Mesendoderm (in vitro differentiated cells): ENCODE measurements around the gene FAM83F. TPM values are rescaled to one million over a fixed set of nuclear protein-coding genes. Genes with fewer than 3 reads are reported as not detected.
A peak's percentile ranks its signal among the peaks of the same experiment; 100 is the strongest.

Experiments used
- DNase-seq: peaks from one replicate; pipeline ENCODE4 v3.0.0; 2013
- H2AK5ac ChIP-seq: 2 replicates; pipeline ENCODE4 v1.6.1; 2013; ENCODE audit warnings: low read length, inconsistent platforms
- H2BK120ac ChIP-seq: 2 replicates; pipeline ENCODE4 v1.6.1; 2013; ENCODE audit warnings: low read depth, mild to moderate bottlenecking, low read length, moderate library complexity, mixed read lengths
- H2BK15ac ChIP-seq: replicated peaks from 2 replicates; pipeline ENCODE4 v1.6.1; 2013; ENCODE audit warnings: low read depth, mild to moderate bottlenecking, moderate library complexity
- H2BK5ac ChIP-seq: 2 replicates; pipeline ENCODE4 v1.6.1; 2013; ENCODE audit warnings: low read length, inconsistent platforms
- H3K18ac ChIP-seq: 2 replicates; pipeline ENCODE4 v1.6.1; 2013; ENCODE audit warnings: mild to moderate bottlenecking, low read length, mixed read lengths
- H3K23ac ChIP-seq: one replicate; pipeline ENCODE4 v1.6.1; 2013; ENCODE audit warnings: low read length
- H3K27ac ChIP-seq: 2 replicates; pipeline ENCODE4 v1.5.1; 2013; ENCODE audit warnings: low read depth, mild to moderate bottlenecking, inconsistent platforms, low read length, moderate library complexity
- H3K27me3 ChIP-seq: 2 replicates; pipeline ENCODE4 v1.6.1; 2013; ENCODE audit warnings: low read length, control low read depth, mild to moderate bottlenecking, inconsistent platforms; ENCODE audit not compliant: insufficient read depth, poor library complexity
- H3K36me3 ChIP-seq: 2 replicates; pipeline ENCODE4 v1.6.1; 2013; ENCODE audit warnings: low read length, inconsistent platforms; ENCODE audit not compliant: control insufficient read depth, insufficient read depth
- H3K4ac ChIP-seq: one replicate; pipeline ENCODE4 v1.6.1; 2013; ENCODE audit warnings: low read depth, mild to moderate bottlenecking, low read length, moderate library complexity
- H3K4me1 ChIP-seq: 2 replicates; pipeline ENCODE4 v1.6.1; 2013; ENCODE audit warnings: low read depth, low read length, inconsistent platforms; ENCODE audit not compliant: control insufficient read depth
- H3K4me2 ChIP-seq: 2 replicates; pipeline ENCODE4 v1.6.1; 2013; ENCODE audit warnings: low read length
- H3K4me3 ChIP-seq: 2 replicates; pipeline ENCODE4 v1.5.1; 2013; ENCODE audit warnings: mild to moderate bottlenecking, low read length
- H3K56ac ChIP-seq: one replicate; pipeline ENCODE4 v1.6.1; 2013; ENCODE audit warnings: low read length
- H3K79me1 ChIP-seq: 2 replicates; pipeline ENCODE4 v1.6.1; 2013; ENCODE audit warnings: low read length, inconsistent platforms
- H3K79me2 ChIP-seq: 2 replicates; pipeline ENCODE4 v1.6.1; 2013; ENCODE audit warnings: mild to moderate bottlenecking, low read length; ENCODE audit not compliant: control insufficient read depth, insufficient read depth
- H3K9ac ChIP-seq: 2 replicates; pipeline ENCODE4 v1.6.1; 2013; ENCODE audit warnings: low read length, inconsistent platforms
- H4K5ac ChIP-seq: one replicate; pipeline ENCODE4 v1.6.1; 2013; ENCODE audit warnings: low read length
- H4K8ac ChIP-seq: one replicate; pipeline ENCODE4 v1.6.1; 2013; ENCODE audit warnings: low read depth, mild to moderate bottlenecking, control low read depth, low read length, moderate library complexity
- whole genome bisulfite sequencing: extraction: QIAGEN DNeasy Blood & Tissue Kit; methylation state at CpG from one replicate; pipeline ENCODE4 v1.1.7; 2013; ENCODE audit warnings: low lambda C conversion rate, missing lambda C conversion rate; ENCODE audit not compliant: insufficient coverage; ENCODE audit errors: extremely low coverage; 5-methylcytosine and 5-hydroxymethylcytosine counted together
- polyA plus RNA-seq, 2 experiments: library from polyadenylated mRNA; stranded (reverse); fragments of 200-250 nt; gene quantifications; one replicate each; pipeline ENCODE4 v1.2.3, GENCODE V29; 2013

The FAM83F gene
- 8.8 TPM for polyA plus RNA-seq (2013, experiment 1 of 2)
- 8.1 TPM for polyA plus RNA-seq (2013, experiment 2 of 2)

DNA sequence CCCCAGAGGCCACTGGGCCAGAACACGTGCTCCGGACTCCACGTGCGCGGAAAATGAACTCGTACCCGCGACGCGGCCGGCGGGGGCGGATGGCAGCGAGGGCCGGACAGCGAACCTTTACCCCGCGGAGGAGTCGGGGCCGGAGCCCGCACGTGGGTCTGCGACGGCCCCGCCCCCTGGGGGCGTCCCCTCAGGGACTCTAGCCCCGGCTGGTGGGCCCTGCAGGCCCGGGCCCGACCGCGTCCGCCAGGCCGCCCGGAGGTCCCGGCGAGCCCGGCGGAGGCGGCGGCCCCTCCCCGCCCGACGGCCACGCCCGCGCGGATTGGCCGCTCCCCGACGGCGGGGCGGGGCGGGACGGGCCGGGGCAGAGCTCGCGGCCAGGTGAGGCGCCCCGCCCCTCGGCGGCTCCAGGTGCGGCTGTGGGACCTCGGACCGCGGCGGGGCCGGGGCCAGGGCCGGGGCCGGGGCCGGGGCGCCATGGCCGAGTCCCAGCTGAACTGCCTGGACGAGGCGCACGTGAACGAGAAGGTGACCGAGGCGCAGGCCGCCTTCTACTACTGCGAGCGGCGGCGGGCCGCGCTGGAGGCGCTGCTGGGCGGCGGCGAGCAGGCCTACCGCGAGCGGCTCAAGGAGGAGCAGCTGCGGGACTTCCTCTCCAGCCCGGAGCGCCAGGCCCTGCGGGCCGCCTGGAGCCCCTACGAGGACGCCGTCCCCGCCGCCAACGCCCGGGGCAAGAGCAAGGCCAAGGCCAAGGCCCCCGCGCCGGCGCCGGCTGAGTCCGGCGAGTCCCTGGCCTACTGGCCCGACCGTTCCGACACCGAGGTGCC lies at the start of gene FAM83F:
Gene FAM83F, plus strand, starts transcription at position 389 of the 827 bp plus-strand sequence. Its CDS starts 89 bp downstream, at position 478.
- DNase-seq, result peak; percentile 79
- Histone ChIP-seq H2BK15ac (no peak within 1 kb of the TSS), H3K18ac (peak within 1 kb of the TSS; percentile 93), H3K56ac (peak within 1 kb of the TSS; percentile 92), H3K4ac (peak within 1 kb of the TSS; percentile 75), H3K9ac (peak within 1 kb of the TSS; percentile 86), H2BK120ac (no peak within 1 kb of the TSS), H2AK5ac (no peak within 1 kb of the TSS), H3K79me2 (peaks cover 16% of the 10 kb centered on the region), H3K27me3 (no peaks in the 10 kb centered on the region), H3K4me1 (peaks cover 27% of the 10 kb centered on the region), H4K8ac (no peak within 1 kb of the TSS), H3K36me3 (no peaks in the 10 kb centered on the region), H3K23ac (peak within 1 kb of the TSS; percentile 74), H3K27ac (no peak within 1 kb of the TSS), H3K79me1 (peaks cover 15% of the 10 kb centered on the region), H3K4me2 (peak within 1 kb of the TSS; percentile 79), H2BK5ac (no peak within 1 kb of the TSS), H4K5ac (no peak within 1 kb of the TSS), H3K4me3 (peak within 1 kb of the TSS; percentile 59)
- no CpG with 5 or more reads among the region's 115 CpGs for WGBS

DNA sequence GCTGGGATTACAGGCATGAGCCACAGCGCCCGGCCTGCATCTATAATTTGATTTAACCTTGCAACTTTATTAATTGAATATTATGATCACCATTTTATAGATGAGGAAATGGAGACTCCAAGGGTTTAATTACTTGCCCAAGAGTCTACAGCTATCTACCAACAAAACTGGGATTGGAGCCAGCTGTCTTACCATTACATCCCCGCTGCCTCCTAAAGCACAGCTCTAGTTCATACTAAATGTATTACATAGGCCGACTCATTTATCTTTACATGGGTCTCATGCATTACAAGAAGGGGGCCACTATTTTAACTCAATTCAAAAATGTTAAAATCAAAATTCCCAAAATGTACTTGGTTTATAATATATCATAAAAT lies 48.6 kb upstream of the FAM83F start:
- no peak overlapping the region for H3K4me2 ChIP-seq
- no peaks in the 10 kb centered on the region for H3K79me1 ChIP-seq
- H4K8ac ChIP-seq, result no peak overlapping the region
- no peak overlapping the region for H2BK15ac ChIP-seq
- no peak overlapping the region for H3K56ac ChIP-seq
- H3K9ac ChIP-seq, result no peak overlapping the region
- H2BK5ac ChIP-seq, result no peak overlapping the region
- H2BK120ac ChIP-seq, result no peak overlapping the region
- H3K27me3 ChIP-seq, result no peaks in the 10 kb centered on the region
- no peak for DNase-seq
- H3K79me2 ChIP-seq, result no peaks in the 10 kb centered on the region
- peaks cover 16% of the 10 kb centered on the region for H3K4me1 ChIP-seq
- H3K36me3 ChIP-seq, result no peaks in the 10 kb centered on the region
- no peak overlapping the region for H3K27ac ChIP-seq
- no peak overlapping the region for H3K4ac ChIP-seq
- no peak overlapping the region for H3K23ac ChIP-seq
- H4K5ac ChIP-seq, result no peak overlapping the region
- H3K18ac ChIP-seq, result no peak overlapping the region
- no peak overlapping the region for H2AK5ac ChIP-seq
- no peak overlapping the region for H3K4me3 ChIP-seq
- no CpG with 5 or more reads among the region's 4 CpGs for WGBS

DNA sequence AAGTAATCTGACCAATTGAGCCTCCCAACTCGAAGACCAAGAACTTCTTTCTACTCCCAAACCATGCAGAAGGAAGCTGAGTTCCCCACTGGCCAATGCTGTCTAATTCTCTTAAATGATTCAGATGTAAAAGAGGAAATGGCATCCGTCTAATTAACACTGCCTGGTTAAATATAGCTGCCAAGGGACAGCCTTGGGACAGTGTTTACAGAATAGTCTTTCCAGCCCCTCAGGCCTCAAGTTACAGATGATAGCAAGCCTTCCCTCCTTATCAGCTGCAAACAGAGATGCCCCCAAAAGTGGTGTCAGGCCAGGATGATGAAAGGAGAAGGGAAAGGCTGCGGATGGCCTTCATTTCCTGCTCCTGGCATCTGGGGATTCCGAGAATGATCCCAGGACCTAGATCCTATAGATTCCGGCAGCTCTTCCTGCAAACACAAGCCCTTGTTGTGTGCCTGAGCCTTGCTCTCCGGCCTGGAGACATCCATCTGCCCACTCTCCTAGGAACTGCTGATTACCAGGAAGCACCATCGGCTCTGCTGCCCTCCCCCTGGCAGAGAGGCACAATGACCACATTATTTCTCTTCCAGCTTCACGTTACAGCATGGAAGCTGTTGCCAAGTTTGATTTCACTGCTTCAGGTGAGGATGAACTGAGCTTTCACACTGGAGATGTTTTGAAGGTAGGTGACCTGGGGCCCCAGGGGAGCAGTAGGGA lies 48.1 kb upstream of the FAM83F start:
- Histone ChIP-seq H4K5ac (peak overlapping the region; percentile 13), H3K4me1 (peaks cover 16% of the 10 kb centered on the region), H3K56ac (peak overlapping the region; percentile 57), H4K8ac (no peak overlapping the region), H3K79me1 (no peaks in the 10 kb centered on the region), H3K4ac (no peak overlapping the region), H3K18ac (no peak overlapping the region), H3K9ac (peak overlapping the region; percentile 8), H3K27ac (peak overlapping the region; percentile 17), H2BK5ac (peak overlapping the region; percentile 14), H2BK120ac (no peak overlapping the region), H3K27me3 (no peaks in the 10 kb centered on the region), H2AK5ac (no peak overlapping the region), H3K4me3 (no peak overlapping the region), H3K23ac (no peak overlapping the region), H2BK15ac (no peak overlapping the region), H3K4me2 (no peak overlapping the region), H3K79me2 (no peaks in the 10 kb centered on the region), H3K36me3 (no peaks in the 10 kb centered on the region)
- DNase-seq, result peak; percentile 84
- WGBS, result no CpG with 5 or more reads among the region's 8 CpGs

DNA sequence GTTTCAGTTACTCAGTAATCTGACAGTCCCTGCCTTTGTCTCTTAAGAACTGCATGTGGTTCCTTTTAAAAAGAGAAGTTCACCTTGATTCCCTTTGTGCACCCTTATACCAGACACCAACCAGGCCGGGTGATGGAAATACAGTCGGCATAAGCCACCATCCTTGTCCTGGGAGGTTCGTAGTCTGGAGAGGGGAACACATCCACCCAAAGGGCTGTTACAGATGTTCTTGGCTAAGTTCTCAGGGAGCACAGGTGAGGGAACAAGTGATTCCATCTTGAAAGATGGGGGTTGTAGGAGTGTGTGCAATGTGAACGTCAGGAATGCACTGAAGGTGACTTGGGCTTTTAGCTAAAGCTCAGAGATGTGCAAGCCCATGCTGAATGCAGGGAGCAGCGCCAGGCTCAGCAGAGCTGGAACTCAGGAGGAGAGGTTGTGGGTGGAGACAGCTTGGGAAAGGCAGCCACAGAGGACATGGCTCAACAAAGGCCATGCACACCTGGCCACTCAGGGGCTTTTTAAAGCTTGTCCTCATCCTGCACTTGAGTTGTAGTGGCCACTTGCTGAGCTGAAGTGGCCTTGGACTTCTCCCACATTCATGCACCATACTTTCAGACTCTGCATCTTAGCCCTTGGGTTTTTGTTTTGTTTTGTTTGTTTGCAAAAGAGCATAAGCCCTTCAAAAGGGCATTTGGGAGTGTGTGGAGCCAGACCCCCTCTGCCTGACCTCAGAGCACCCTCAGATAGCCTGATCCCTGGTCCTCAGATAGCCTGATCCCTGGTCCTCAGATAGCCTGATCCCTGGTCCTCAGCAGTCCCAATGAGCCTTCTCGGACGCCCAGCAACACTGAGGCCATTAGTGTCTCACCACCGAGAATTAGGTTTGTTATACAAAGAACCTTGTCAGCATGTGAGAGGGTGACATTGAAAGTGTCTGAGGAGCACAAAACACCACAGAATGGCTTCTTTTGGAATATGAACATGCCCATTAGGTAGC lies 47.2 kb upstream of the FAM83F start:
- no peak overlapping the region for H3K4ac ChIP-seq
- H3K4me3 ChIP-seq, result no peak overlapping the region
- H3K79me2 ChIP-seq, result no peaks in the 10 kb centered on the region
- peak overlapping the region; percentile 17 for H3K27ac ChIP-seq
- peak overlapping the region; percentile 14 for H2BK5ac ChIP-seq
- peaks cover 16% of the 10 kb centered on the region for H3K4me1 ChIP-seq
- H2BK120ac ChIP-seq, result no peak overlapping the region
- peak overlapping the region; percentile 64 for H2AK5ac ChIP-seq
- H3K23ac ChIP-seq, result peak overlapping the region; percentile 1
- no CpG with 5 or more reads among the region's 8 CpGs for WGBS
- no peak overlapping the region for H3K4me2 ChIP-seq
- H3K18ac ChIP-seq, result no peak overlapping the region
- no peak overlapping the region for H4K8ac ChIP-seq
- peak overlapping the region; percentile 13 for H4K5ac ChIP-seq
- H2BK15ac ChIP-seq, result no peak overlapping the region
- DNase-seq, result no peak
- H3K9ac ChIP-seq, result peak overlapping the region; percentile 8
- no peaks in the 10 kb centered on the region for H3K27me3 ChIP-seq
- no peaks in the 10 kb centered on the region for H3K36me3 ChIP-seq
- no peaks in the 10 kb centered on the region for H3K79me1 ChIP-seq
- peak overlapping the region; percentile 57 for H3K56ac ChIP-seq

DNA sequence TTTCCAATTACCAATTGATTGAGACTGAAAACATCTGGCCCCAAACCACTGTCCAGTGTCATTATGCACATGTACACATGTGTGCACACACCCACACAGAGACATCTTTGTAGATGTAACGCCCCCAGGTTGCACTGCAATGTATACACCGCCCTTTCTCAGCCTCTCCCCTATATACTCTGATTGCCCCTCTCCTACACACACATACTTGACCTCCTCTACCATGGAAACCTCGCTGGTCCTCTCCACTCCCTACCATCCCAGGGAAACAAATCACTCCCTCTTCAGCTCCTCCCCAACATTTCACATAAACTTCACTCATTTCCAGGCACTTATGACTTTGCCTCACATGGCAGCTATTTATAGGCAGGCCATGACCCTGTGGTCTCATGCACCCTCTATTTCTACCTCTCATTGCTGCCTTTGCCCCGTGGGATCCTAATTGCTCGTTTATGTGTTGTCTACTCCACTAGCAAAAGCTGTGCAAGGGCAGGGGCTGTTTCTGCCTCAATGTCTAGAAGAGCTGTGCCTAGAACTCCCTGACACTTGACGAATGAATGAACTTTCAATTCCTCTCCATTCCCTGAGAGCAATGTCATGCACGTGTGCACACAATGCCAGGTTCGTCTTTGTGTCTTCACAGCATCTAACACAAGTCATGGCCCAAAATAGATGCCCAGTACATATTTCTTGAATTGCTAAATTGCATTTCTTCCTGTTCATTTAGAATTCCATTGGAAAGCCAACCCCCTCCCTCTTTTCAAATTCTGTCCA lies 44.6 kb upstream of the FAM83F start:
- Histone ChIP-seq H3K36me3 (no peaks in the 10 kb centered on the region), H3K27me3 (no peaks in the 10 kb centered on the region), H2BK15ac (no peak overlapping the region), H2AK5ac (no peak overlapping the region), H3K27ac (no peak overlapping the region), H3K79me2 (no peaks in the 10 kb centered on the region), H3K23ac (peak overlapping the region; percentile 57), H3K4ac (no peak overlapping the region), H2BK5ac (no peak overlapping the region), H3K4me1 (peaks cover 11% of the 10 kb centered on the region), H4K5ac (no peak overlapping the region), H3K56ac (no peak overlapping the region), H3K9ac (no peak overlapping the region), H4K8ac (no peak overlapping the region), H3K4me3 (no peak overlapping the region), H3K4me2 (no peak overlapping the region), H2BK120ac (no peak overlapping the region), H3K79me1 (no peaks in the 10 kb centered on the region), H3K18ac (no peak overlapping the region)
- no peak for DNase-seq
- no CpG with 5 or more reads among the region's 8 CpGs for WGBS
